ENCODE measurements around the gene LY6G5B. TPM values are rescaled to one million over a fixed set of nuclear protein-coding genes. Genes with fewer than 3 reads are reported as not detected.

The LY6G5B gene
- total RNA-seq, 2 donors from 2014 or later: 21.3 to 26.9 TPM

DNA sequence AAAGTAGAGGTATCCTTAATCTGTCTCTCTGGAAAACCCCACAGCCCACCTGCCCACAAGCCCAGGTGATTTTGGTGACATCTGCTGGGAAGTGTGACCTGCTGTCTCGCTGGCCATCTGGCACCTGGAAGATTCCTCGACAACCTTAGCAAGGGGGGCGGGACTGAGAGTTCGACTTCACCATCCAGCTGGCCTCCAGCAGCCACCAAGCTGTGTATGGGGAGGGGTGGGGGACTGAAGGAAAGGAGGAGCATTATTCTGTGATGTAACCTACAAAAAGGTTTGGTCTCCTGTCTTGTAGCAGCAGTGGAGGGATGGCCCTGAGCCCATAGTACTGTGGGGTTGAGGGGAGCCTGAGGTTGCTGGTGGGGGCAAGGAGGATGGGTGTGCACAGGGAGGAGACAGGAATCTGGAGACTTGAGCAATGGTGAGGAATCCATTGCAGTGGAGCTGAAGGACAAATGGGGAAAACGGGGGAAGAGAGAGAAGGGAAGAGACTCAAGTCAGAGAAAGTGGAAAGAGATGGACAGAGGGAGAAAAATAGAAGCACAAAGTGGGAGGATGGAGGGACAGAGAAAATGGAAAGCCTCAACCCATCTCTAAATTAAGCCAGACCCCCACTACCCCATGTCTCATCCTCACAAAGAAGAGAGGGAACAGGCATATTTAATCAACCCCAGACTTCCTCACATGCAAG, 40.9 kb downstream of the LY6G5B start:
- Mint-ChIP-seq H3K4me1 (ENCODE audit: low read depth) (peaks cover 15% of the 10 kb centered on the region), H3K9me3 (no peaks in the 10 kb centered on the region), H3K27ac (no peak overlapping the region), H3K36me3 (ENCODE audit: insufficient read depth in 2 of 2) (no peaks in the 10 kb centered on the region), H3K4me3 (peak overlapping the region in 1 of 2 donors; percentile 20), H3K27me3 (ENCODE audit: low read depth) (peaks cover 6% of the 10 kb centered on the region)
- no peak for ATAC-seq (replicated peaks in 1 of 2)
- DNase-seq: no peak

- H3K9me3 Mint-ChIP-seq: no peaks in the 10 kb centered on the region
Observed at GRCh38 chr6:31711233-31711632, 41.5 kb downstream of the LY6G5B start.

DNA sequence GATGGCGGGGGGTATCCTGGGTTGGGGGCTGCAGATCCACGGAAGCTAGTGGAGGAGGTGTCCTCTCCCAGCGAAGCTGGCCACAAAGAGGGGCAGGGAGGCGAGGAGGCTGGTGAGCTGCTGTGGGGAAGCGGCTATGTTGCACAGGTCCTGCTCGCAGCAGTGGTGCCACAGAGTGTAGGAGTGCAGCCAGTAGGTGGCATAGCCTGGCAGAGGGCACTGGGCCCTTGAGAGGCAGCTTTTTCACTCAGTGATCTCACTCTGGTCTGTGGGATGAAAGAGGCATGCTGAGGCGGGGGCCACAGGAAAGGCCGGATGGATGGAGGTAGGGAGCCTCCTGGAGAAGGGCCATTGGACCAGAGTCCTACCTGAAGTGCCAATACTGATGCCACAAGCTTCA, 42.5 kb downstream of the LY6G5B start:
- Mint-ChIP-seq H3K36me3 (ENCODE audit: insufficient read depth in 2 of 2) (no peaks in the 10 kb centered on the region), H3K27me3 (ENCODE audit: low read depth) (peaks cover 6% of the 10 kb centered on the region), H3K4me1 (ENCODE audit: low read depth) (peaks cover 15% of the 10 kb centered on the region), H3K27ac (no peak overlapping the region), H3K4me3 (no peak overlapping the region), H3K9me3 (no peaks in the 10 kb centered on the region)
- DNase-seq (no peak), ATAC-seq (replicated peaks in 1 of 2) (peak; percentile 44 to 52)

More at GRCh38 chr6:31711233-31711632, 41.5 kb downstream of the LY6G5B start:
- H3K4me1 Mint-ChIP-seq (ENCODE audit: low read depth): peaks cover 15% of the 10 kb centered on the region
- no peak overlapping the region for H3K4me3 Mint-ChIP-seq
- no peak for DNase-seq
- H3K36me3 Mint-ChIP-seq (ENCODE audit: insufficient read depth in 2 of 2): no peaks in the 10 kb centered on the region
- H3K27ac Mint-ChIP-seq: no peak overlapping the region
- ATAC-seq (replicated peaks in 1 of 2): peak in 1 of 2 donors; percentile 38
- peaks cover 6% of the 10 kb centered on the region for H3K27me3 Mint-ChIP-seq (ENCODE audit: low read depth)

GRCh38 chr6:31713465-31713864, 43.7 kb downstream of the LY6G5B start:
- Mint-ChIP-seq H3K9me3 (no peaks in the 10 kb centered on the region), H3K27ac (no peak overlapping the region)

GRCh38 chr6:31713991-31714684, 44.4 kb downstream of the LY6G5B start:
- no peaks in the 10 kb centered on the region for H3K9me3 Mint-ChIP-seq
- ATAC-seq (replicated peaks in 1 of 2) (no peak), DNase-seq (no peak)
- H3K36me3 Mint-ChIP-seq (ENCODE audit: insufficient read depth in 2 of 2): no peaks in the 10 kb centered on the region
- no peak overlapping the region for H3K27ac Mint-ChIP-seq
- peaks cover 6% of the 10 kb centered on the region for H3K27me3 Mint-ChIP-seq (ENCODE audit: low read depth)
- no peak overlapping the region for H3K4me3 Mint-ChIP-seq
- peaks cover 15% of the 10 kb centered on the region for H3K4me1 Mint-ChIP-seq (ENCODE audit: low read depth)

More at GRCh38 chr6:31713465-31713864, 43.7 kb downstream of the LY6G5B start:
- DNase-seq: no peak
- Mint-ChIP-seq H3K36me3 (ENCODE audit: insufficient read depth in 2 of 2) (no peaks in the 10 kb centered on the region), H3K27me3 (ENCODE audit: low read depth) (peaks cover 6% of the 10 kb centered on the region), H3K4me1 (ENCODE audit: low read depth) (peaks cover 15% of the 10 kb centered on the region), H3K4me3 (no peak overlapping the region)
- no peak for ATAC-seq (replicated peaks in 1 of 2)

DNA sequence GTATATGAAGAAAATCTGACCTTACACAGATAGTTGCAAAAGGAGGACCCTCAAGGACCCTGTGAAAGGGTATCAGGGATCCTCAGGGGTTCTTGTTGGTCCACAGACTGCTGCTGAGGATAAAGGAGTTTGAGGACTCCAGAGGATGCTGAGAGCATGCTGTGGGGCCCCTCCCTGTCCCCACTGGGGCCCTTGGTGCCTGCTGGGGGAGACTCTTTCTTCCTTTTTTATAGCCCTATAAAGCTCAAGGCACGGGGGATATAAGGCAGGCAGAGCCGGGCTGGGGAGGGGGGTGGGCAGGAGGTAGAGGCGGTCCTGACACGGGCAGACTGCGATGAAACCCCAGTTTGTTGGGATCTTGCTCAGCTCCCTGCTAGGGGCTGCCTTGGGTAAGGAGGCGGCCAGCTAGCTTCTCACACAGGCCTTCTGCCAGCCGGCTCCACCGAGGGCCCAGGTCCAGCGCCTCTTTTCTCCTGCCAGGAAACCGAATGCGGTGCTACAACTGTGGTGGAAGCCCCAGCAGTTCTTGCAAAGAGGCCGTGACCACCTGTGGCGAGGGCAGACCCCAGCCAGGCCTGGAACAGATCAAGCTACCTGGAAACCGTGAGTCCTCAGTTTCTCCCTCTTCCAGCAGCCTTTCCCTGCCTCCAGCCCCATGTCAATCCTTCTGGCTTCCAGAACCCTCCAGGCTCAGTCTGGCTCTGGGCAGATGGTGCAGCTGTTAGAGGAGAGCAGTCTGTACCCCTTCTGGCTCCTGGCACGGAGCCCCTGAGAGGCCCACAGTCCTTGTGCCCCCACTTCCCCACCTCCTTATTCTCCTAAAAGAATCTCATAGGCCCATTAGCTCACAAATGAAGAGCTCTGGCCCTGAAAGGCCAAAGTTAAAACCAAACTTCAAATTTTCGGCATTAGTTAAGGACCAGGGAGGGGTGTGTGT, 45.5 kb downstream of the LY6G5B start, which contains the start of gene LY6G6D:
Gene LY6G6D, plus strand, starts transcription at position 327 of the 937 bp plus-strand sequence. Its CDS starts 8 bp downstream, at position 335.
- peaks cover 15% of the 10 kb centered on the region for H3K4me1 Mint-ChIP-seq (ENCODE audit: low read depth)
- peaks cover 6% of the 10 kb centered on the region for H3K27me3 Mint-ChIP-seq (ENCODE audit: low read depth)
- no peak within 1 kb of the TSS for H3K4me3 Mint-ChIP-seq
- no peaks in the 10 kb centered on the region for H3K9me3 Mint-ChIP-seq
- ATAC-seq (replicated peaks in 1 of 2): no peak
- H3K36me3 Mint-ChIP-seq (ENCODE audit: insufficient read depth in 2 of 2): no peaks in the 10 kb centered on the region
- DNase-seq: no peak
- H3K27ac Mint-ChIP-seq: no peak within 1 kb of the TSS

- no peak overlapping the region for H3K27ac Mint-ChIP-seq
- H3K4me1 Mint-ChIP-seq (ENCODE audit: low read depth): peaks cover 11% of the 10 kb centered on the region
- no peak overlapping the region for H3K4me3 Mint-ChIP-seq
- ATAC-seq (replicated peaks in 1 of 2) (no peak), DNase-seq (no peak)
- H3K9me3 Mint-ChIP-seq: no peaks in the 10 kb centered on the region
- peaks cover 6% of the 10 kb centered on the region for H3K27me3 Mint-ChIP-seq (ENCODE audit: low read depth)
- no peaks in the 10 kb centered on the region for H3K36me3 Mint-ChIP-seq (ENCODE audit: insufficient read depth in 2 of 2)
Observed at GRCh38 chr6:31717499-31718222, 47.9 kb downstream of the LY6G5B start.

GRCh38 chr6:31718265-31718664, 48.5 kb downstream of the LY6G5B start:
- Mint-ChIP-seq H3K27me3 (ENCODE audit: low read depth) (peaks cover 6% of the 10 kb centered on the region), H3K4me1 (ENCODE audit: low read depth) (peaks cover 13% of the 10 kb centered on the region), H3K36me3 (ENCODE audit: insufficient read depth in 2 of 2) (no peaks in the 10 kb centered on the region), H3K4me3 (no peak overlapping the region), H3K27ac (no peak overlapping the region), H3K9me3 (no peaks in the 10 kb centered on the region)
- no peak for ATAC-seq (replicated peaks in 1 of 2)
- DNase-seq: no peak

- H3K9me3 Mint-ChIP-seq: no peaks in the 10 kb centered on the region
- H3K27me3 Mint-ChIP-seq (ENCODE audit: low read depth): peaks cover 3% of the 10 kb centered on the region
- ATAC-seq (replicated peaks in 1 of 2): no peak
- H3K4me3 Mint-ChIP-seq: no peak overlapping the region
- DNase-seq: no peak
- no peaks in the 10 kb centered on the region for H3K36me3 Mint-ChIP-seq (ENCODE audit: insufficient read depth in 2 of 2)
- no peak overlapping the region for H3K27ac Mint-ChIP-seq
- peaks cover 13% of the 10 kb centered on the region for H3K4me1 Mint-ChIP-seq (ENCODE audit: low read depth)
Observed at GRCh38 chr6:31719001-31719400, 49.2 kb downstream of the LY6G5B start.

- H3K9me3 Mint-ChIP-seq: no peaks in the 10 kb centered on the region
- ATAC-seq (replicated peaks in 1 of 2) (no peak), DNase-seq (no peak)
- no peaks in the 10 kb centered on the region for H3K27me3 Mint-ChIP-seq (ENCODE audit: low read depth)
- H3K4me3 Mint-ChIP-seq: no peak overlapping the region
- H3K36me3 Mint-ChIP-seq (ENCODE audit: insufficient read depth in 2 of 2): no peaks in the 10 kb centered on the region
- H3K27ac Mint-ChIP-seq: no peak overlapping the region
- H3K4me1 Mint-ChIP-seq (ENCODE audit: low read depth): peaks cover 9% of the 10 kb centered on the region
Observed at GRCh38 chr6:31720196-31720770, 50.5 kb downstream of the LY6G5B start.

DNA sequence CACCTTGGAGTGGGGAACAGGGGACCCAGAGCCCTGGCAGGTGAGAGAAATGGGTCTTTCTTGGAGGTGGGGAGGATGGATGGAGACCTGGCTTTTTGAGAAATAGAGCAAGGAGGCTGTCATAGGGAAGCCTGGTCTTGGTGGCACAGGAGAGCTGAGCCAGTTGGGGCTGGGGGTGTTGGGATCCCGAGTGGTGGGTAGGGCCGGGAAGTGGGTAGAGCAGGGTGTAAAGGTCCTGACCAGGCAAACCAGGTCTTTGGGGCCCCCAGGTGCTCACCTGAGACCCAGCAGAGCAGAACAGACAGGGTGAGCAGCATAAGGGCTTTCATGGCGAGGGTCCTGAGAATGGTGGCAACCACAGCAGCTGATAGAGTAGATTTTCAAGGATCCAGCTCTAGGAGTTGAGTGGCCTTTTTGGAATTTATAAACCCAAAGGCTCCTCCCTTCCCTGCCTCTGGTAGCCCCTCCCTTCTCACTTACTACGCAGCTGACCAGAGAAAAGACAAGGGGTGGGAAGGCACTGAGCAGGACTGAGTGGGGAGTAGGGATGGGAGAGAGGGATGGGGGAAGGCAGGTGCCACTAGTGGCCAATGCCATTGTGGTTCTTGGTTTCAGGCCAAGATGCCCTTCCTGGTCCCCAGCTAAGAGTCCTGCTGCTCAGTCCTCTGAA, 51.7 kb downstream of the LY6G5B start, which contains the start of gene LY6G6C:
Gene LY6G6C, minus strand, starts transcription at position 396 of the 670 bp plus-strand sequence. Its CDS starts 67 bp downstream, at position 329.
- no peak for ATAC-seq (replicated peaks in 1 of 2)
- Mint-ChIP-seq H3K4me3 (no peak within 1 kb of the TSS), H3K27ac (no peak within 1 kb of the TSS), H3K9me3 (no peaks in the 10 kb centered on the region), H3K27me3 (ENCODE audit: low read depth) (no peaks in the 10 kb centered on the region), H3K36me3 (ENCODE audit: insufficient read depth in 2 of 2) (peaks cover 0 to 2% of the 10 kb centered on the region in 2 donors), H3K4me1 (ENCODE audit: low read depth) (peaks cover 21% of the 10 kb centered on the region)
- no peak for DNase-seq

Data from activated T-cell treated with anti-CD3 and anti-CD28 coated beads, Interleukin-2, amount 50 U/mL, for 72 hours (primary cell).